NCI-H345 (cell line): Measurements from ENCODE around the gene MAGEF1.

ENCODE experiments used
- DNase-seq: peaks from one replicate; lab custom pipeline; 2025; lab: John Stamatoyannopoulos, UW

Gene MAGEF1

DNA sequence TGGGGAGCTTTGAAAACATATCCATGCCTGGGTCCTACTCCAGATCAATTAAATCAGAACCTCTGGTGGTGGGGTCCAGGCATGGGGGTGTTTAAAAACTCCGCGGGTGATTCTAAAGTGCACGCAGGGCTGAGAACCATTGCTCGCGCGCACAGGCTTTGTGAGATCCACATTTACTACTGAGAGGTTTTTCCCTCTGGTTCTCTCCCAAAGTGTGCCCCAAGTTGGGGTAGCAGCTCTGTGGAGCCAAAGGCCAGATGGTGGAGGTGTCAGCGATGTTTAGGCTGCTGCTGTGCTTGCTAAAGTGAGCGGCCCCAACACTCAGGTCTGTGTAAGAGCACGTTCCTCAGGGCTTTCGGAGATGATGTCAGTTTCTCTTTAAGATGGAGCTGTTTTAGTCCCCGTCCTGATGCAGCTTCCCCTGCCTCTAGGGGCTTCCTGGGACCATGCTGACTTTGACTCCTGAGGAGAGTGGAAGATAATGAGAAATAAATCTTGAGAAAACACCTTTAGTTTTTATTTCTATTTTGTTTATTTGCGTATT, 13.4 kb upstream of the MAGEF1 start:
- DNase-seq = no peak

DNA sequence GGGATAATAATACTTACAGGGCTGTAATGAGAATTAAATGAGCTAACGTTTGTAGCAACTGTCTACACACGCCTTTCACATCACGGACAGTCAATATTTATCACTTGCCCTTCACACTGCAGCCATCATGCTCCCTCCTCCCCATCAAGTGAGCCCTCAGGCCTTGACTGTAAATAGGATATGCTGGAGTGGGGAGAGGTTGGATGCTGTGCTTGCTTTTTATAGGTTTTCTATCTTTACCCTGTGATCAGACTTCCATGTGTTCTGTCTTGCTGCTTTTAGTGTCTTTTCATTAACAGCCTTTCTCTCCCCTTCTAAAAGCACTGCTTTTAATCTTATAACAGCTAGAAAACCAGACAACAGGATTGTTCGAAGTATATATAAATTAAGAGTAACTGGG, 12.8 kb upstream of the MAGEF1 start:
- DNase-seq = peak; percentile 11

DNA sequence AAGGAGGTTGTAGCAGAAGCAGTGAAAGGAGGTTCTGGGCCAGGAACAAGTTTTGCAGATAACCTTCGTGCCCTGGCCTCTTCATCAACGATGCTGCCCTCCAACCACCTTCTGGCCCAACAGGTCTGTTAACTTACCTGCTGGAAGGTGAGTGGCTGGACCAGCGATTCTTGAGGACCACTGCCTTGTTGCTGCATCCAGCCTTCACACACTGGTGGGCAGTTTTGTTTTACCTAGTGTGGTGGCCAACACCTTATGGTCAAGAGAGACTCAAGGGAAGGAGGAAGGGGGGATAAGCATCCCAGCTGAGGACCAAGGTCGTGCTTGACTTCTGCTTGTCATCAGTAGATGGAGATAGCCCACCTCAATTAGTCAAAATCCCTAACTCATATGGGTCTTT, 7.8 kb upstream of the MAGEF1 start:
- no peak for DNase-seq

DNA sequence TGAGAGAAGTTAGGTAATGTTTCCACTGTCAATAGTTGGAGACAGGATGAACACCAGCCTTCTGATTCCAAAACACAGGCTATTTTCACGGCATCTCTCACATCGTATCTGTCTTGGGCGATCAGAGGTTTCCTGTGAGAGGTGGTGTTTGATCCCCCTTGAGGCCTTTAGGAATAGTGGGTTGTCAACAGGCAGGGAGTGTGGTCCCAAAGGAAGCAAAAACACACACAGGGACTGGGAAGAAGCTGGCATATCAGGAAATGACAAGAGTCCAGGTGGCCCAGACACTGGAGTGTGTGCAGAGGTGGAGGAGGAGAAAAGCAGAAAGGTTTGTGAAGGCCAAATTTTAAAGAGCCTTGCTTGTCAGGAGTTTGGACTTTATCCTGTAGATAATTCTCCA, 6.6 kb upstream of the MAGEF1 start:
- DNase-seq = no peak

DNA sequence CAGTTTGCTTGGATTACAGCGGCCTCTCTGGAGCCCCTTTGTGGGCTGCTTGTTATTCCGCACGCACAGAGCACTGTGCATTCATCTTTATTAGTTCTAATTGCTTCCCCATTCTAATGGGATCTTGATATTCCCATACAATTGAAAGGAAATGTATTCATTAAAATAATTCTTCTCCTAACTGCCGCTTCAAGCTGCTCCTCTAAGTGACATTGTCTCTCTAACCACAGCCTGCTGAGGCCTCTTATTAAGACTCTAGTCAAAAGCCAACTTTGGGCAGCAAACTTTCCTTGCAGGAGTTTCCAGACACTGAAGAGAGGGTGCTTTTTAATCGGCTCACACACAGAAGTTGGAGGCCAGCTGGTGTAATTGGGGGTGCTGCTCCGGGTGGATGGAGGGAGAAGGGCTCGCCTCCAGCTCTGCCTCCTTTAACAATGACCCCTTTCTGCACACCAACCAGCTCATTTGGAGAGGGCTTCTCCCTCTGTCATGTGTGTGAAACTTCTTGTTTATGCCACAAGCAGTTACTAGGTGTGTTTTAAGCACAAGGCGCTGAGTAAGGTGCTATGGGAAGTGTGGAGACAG, 5.6 kb upstream of the MAGEF1 start:
- DNase-seq = no peak

DNA sequence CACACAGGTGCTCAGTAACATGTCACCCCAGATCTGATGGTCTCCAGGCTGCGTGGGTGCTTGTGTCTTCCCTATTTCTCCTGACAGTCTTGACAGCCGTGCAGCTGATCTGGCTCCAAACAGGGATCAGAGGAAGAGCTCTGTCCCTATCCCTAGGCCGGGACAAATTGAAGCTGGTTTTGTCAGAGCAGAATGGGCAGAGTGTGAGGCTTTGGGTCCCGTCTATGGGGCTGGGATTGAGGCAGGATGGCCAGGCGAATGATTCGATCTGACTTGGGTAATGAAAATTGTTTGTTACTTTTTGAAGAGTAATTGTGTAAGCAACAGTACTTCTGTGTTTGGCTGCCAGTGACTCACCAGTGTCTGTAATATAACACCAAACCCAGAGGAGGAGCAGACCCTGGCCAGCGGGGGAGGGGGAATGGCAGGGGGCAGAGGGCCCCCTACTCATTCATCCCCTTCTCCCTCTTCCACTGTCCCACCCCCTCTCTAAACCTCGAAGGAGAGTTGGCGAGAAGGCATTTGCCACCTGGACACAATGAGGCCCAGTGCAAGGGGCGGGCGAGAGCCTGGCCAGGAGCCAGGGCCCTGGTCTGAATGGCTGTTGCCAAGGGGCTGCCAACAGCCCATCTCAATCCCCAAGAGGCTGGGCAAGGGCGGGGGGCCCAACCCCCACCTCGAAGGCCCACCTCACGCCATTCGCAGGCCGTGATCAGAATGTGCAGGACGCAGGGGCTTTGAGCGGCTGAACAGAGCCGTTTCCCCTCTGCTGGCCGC, 4.9 kb upstream of the MAGEF1 start:
- peak; percentile 43 for DNase-seq

DNA sequence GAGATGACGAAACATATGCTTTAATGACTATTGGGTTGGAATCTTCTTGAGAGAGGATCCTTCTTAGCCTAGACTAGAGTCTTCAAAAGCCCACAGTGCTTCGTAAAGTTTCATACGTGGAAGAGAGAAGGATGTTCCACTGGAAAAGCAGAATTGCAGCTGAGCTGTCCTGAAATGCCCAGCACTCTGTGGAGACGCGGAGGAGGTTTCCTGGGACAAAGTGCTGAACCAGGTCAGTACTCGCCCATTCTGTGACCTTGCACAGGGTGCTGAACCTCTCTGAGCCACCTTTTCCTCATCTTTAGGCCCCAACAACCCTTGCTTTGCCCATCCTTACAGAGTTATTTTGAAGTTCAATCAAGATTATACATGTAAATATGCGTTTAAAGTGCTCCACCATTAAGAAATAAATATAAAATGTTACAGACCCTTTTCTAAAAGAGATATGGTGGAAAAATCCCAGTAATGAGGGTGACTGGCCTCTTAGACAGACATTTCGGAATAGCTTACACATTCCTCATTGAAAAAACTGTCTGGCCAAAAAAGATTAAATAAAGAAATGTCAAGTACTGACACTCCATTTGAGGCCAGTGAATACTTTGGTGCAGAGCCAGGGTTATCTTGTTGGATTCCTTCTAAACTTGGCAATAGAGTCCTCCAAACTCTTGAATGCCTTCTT, 4.2 kb upstream of the MAGEF1 start:
- no peak for DNase-seq

DNA sequence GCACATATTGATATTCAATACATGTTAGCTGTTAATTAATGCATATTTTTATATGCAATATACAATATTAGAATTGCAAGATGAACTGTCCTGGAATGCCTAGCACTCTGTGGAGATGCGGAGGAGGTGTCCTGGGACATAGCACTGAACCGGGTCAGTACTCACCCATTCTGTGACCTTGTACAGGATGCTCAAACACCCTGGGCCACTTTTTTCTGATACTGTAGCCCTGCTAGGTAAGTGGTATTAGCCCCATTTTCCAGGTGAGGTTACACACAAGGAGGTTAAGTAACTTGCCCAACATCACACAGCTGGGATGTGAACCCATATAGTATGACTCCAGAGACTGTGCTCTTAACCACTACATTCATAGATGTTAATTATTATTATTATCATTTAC, 1.7 kb upstream of the MAGEF1 start:
- DNase-seq = no peak

DNA sequence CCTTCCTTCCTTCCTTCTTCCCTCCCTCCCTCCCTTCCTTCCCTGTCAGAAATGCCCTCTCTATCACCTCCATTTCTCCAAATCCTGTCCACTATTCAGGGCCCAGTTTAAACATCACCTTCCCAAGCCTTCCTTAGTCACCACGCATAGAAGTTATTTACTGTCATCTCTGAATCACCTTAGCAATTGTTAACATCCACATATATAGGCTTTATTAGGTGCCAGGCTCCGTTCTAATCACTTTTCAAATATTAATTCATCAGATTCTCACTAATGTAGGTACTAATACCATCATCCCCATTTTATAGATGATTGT, 1.1 kb upstream of the MAGEF1 start:
- DNase-seq = no peak

DNA sequence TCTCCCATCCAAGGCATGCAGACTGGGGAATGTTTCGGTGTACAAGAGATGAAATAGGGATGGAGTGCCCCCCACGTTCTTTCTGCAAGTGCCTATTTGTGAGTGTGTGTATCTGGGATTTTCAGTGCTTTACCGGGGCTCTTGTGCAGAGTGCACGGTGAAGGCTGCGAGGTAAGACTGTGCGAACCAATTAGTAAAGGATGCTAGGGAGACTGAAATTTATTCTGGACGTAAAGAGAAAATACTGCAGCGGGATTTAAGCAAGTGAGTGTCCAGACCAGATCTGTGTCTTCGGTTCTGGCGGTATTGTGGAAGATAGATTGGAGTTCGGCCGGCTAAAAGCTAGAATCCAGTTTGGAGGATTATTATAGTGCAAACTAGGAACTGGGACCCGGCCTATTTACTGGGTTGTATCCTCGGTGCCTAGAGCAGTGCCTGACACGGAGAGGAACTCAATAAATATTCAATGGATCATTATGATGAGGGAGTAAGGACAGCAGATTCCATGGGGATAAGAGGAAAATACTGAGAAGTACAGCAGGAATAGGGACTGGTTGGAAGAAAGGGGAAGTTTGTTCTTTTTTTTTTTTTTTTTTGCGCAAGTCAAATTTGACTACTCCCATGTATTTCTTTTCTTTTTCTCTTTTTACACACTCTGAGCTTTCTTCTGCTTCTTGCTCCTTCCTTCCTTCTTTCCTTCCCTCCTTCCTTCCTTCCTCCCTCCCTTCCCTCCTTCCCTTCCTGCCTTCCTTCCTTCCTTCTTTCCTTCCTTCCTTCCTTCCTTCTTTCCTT, 580 bp upstream of the MAGEF1 start:
- no peak for DNase-seq

DNA sequence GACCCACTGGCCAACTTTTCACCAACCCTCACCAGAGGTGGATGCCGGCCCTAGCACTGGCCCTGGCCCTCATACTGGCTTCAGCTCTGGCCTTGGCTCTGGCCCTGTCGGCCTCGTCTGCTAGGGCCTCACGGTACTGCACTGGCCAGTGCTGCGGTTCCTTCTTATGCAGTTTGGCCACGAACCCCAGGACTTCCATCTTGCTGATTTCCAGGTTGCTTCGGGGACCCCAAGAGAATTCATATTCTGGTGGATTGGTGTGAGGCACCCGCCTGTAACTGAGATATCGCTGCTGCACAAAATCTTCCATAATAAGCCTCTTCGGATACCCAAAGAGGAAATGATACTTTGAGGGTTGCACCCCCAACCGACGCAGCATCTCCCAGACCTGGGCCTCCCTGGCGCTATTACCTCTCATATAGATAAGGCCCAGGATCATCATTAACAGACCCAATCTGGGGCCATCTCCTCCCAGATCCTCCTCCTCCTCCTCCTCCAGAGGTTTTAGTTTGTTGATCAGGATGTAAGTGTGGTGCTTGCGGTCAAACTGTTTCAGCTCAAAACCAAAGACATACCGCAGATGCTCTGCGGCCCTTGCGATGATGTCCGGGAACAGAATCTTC, 883 bp downstream of the MAGEF1 start:
- DNase-seq = peak; percentile 21

DNA sequence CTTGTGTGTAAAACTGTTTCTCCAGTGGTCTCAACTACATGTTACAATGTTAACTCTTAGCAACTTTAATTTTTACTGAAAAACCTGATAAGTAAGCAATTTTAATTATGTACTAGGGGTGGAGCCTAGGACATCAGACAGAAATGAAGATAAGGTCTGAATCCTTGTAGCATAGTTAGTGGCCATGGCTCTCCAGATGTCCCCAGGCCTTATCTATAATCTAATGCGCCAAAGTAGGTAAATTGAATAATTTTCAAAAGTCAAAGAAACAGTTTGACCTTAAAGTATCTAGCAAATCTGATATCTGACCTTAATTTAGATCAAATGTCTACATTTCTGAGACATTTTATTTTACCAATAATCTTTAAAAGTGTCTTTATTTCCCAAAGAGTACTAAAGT, 8.2 kb downstream of the MAGEF1 start:
- DNase-seq = no peak

DNA sequence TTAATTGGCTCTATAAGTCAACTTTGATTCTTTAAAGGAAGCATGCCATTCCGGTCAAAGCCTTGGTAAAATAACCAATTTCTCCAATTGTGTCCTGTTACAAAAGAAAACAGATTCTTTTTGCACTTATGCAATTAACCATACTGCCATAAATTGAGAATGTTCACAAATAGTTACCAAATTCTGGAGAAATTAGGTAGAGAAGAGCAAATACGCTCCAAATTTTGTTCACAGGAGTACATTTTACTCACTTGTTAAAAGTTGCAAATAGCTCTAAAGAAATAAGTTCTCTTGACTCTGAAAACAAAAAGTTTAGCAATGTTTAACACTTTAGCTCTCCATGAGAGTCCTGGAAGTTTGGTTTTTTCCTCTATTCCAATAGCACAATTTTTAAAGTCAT, 11.1 kb downstream of the MAGEF1 start:
- no peak for DNase-seq

DNA sequence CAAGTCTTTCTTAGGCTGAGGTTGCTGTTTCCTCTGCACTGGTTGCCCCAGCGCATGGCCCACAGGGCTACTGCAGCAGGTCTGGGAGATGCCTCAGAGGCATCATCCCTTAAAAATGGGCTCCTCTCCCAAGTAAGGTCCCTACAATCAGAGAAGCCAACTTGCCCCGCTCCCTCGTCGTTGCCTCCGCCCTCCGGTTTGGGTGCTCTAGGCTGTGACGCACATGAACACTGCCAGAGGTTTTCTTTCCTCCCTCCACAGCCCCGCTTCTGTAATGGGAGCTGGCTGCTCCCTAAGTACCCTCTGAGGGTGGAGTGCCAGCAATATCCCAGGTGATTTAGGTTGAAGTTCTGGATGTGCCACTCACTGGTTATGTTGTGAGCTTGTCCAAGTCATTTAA, 14.0 kb downstream of the MAGEF1 start:
- DNase-seq = no peak

DNA sequence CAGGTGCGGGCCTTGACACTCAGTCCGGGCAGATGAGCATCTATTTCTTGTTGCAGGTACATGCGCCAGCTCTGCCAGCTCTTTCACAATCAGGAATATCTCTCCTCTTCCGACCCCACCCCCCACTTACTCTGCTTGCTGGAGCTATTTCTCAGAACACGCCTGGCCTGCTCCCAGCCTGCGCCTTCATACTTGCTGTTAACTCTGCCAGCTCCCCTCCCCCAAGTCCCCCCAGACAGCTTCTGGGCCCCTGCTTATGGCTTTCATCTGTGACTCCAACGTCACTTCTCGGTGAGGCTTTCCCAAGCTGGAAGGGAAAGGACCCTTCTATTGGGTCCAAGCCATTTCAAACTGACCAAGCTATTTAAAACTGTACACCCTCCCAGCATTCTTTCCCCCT, 15.2 kb downstream of the MAGEF1 start:
- DNase-seq = no peak

DNA sequence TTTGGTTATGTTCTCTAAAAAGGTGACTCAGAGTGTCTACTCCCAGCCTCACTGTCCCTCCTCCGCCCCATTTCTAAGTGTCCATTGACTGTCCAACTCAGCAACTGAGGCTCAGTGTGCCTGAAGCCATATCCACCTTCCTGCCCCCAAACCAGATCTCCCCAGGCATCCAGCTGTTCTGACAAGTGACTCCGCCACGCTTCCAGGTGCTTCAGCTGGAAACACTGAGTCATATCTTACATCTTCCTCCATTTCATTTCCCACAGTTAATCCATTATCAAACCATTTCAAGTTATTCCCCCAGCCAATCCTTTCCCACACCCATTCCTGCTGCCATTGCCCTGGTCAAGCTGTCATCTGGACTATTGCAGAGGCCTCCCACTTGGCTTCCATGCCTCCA, 17.1 kb downstream of the MAGEF1 start:
- no peak for DNase-seq

DNA sequence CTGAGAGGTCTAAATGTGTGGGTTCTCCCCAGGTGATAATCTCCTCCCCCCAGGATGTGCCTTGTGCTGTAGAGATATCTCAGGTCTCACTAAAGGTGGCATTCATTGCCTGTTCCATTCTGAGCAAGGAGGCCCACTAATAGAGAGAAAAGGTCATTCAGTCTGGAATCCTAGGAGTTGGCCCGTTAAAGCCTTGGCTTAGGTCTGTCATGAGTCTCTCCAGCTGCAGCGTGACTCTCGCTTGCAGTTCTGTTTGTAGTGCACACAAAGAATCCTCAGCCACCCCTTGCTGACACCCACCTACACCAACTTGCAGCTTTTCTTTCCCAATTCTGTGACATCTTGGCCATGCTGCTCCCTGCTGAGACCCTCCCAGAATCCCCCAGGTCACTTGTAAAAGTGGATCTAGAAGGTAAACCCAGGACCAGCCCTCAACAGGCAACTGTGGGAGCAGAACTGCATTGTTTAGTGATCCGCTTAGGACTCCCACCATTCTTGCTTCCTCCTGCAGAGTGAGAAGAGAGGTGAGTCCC, 17.7 kb downstream of the MAGEF1 start:
- no peak for DNase-seq

DNA sequence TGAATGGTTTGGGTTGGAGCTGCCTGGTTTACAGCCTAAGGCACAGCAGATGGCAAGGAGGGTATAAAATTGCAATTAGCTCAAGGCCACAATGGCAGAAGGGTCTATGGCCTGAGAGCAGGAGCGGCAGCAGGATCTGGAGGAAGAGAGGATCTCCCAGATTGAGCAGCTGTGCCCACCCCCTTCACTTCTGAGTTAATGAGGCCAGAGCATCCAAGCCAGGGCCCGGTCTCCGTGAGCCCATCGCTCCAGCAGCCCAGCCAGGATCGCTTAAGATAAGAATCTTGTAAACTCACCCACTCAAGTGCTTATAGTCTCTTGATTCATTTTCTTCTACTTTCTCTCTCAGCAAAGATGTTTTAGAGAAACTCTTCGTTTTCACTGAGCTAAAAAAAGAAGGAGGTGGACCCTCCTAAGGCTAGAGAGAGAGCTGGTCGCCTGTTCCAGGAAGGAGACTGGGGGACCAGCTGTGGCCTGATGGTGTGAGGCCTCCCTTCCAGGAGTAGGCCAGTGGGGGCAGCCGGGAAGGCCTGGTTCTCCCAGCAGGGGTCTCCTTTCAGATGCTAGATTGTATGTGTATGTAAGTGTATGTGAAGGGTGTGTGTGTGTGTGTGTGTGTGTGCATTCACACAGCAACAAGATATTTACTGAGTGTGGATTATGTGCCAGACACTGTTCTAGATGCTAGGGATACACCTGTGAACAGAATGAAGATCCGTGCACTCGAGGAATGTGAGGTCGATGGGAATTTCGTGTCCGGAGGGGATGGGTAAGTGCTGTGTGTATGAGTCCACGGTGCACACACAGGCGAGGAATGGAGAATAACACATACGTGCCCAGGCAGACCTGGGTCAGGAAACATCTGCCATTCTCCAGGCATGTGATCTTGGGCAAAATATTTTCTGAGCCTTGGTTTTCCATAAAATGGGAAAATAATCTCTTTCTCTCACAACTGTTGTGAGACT, 18.6 kb downstream of the MAGEF1 start:
- no peak for DNase-seq

DNA sequence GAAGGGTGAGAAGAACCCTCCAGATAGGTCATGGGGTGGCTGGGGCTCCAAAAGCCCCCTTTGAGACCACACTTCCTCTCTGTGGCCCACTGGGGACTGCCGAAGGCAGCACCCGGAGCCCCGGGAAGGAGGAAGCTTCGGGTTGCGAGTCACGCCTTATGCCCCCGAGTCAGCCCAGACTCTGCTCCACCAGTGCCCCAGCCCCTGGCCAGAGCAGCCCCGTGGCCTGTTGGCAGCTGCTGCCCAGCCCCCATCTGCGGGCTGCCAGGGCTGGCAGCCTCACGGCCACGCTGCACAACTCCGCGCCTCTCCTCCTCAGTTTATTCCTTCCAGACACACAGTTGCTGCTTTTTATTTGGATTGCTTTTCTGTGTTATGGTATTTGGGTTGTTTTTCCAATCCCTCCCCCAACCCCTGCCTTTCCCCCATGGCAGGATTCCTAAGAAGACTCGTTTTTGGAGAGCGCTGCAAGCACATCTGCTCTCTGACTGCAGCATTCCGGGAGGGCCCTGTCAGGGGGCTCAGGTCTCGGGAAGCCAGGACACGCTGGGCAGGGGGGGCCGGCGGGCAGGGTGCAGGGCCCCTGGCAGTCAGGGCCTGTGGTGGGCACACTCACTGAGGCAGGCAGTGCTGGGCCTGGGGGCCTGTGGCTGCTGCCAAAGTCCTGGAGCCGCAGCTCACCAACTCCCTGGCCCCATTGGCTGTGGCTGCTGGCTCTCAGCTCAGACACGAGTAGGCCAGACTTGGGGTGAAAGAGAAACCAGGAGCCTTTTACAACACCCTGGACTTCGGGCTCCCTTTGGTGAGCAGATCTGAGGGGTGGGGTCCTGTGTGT, 20.2 kb downstream of the MAGEF1 start:
- DNase-seq = no peak
